Heart left ventricle (tissue), 16 donors: Measurements from ENCODE around the gene MCF2L. TPM values are rescaled to one million over a fixed set of nuclear protein-coding genes. Genes with fewer than 3 reads are reported as not detected.

Experiments used
- ATAC-seq, 4 donors: fragments of 200-7000 bp; cut with Tn5 transposase; one replicate each; pipeline ENCODE4 v1.9.1; 2020 to 2022; ENCODE audit warnings: moderate library complexity in 4 of 4, mild to moderate bottlenecking in 3 of 4, moderate number of reproducible peaks in 1 of 4
- DNase-seq, 5 donors: peaks; one replicate each; pipeline ENCODE4 v3.0.0-alpha.2; 2020
- H3K27ac ChIP-seq, 12 donors: fragments of 200-600 bp; sonication (generic) in 4 of 12; one replicate each; pipeline versions ENCODE4 v1.5.0 to v1.8.0; 2016 to 2022; ENCODE audit warnings: mild to moderate bottlenecking in 2 of 12
- H3K27me3 ChIP-seq, 9 donors: fragments of 200-600 bp; sonication (generic) in 2 of 9; one replicate each; pipeline versions ENCODE4 v1.5.1 to v1.8.0; 2016 to 2022; ENCODE audit warnings: mild to moderate bottlenecking in 3 of 9
- H3K36me3 ChIP-seq, 9 donors: fragments of 200-600 bp; sonication (generic) in 2 of 9; one replicate each; pipeline versions ENCODE4 v1.5.0 to v1.8.0; 2018 to 2022; ENCODE audit warnings: mild to moderate bottlenecking in 2 of 9
- H3K4me1 ChIP-seq, 12 donors: fragments of 200-600 bp; sonication (generic) in 4 of 12; one replicate each; pipeline versions ENCODE4 v1.5.0 to v1.8.0; 2016 to 2022; ENCODE audit warnings: mild to moderate bottlenecking in 3 of 12
- H3K4me3 ChIP-seq, 12 donors: fragments of 200-600 bp; sonication (generic) in 4 of 12; one replicate each; pipeline versions ENCODE4 v1.5.0 to v1.8.0; 2017 to 2022; ENCODE audit warnings: mild to moderate bottlenecking in 9 of 12, moderate library complexity in 4 of 12
- H3K9me3 ChIP-seq, 12 donors: fragments of 200-600 bp; sonication (generic) in 4 of 12; one replicate each; pipeline versions ENCODE4 v1.5.0 to v1.8.0; 2016 to 2022; ENCODE audit warnings: mild to moderate bottlenecking in 1 of 12
- POLR2A ChIP-seq, 2 donors: fragments of 450-650 bp; IDR thresholded peaks; one replicate each; pipeline ENCODE4 v1.6.1; 2017; ENCODE audit warnings: antibody characterized with exemption in 2 of 2, mild to moderate bottlenecking in 2 of 2, moderate library complexity in 2 of 2
- WGBS, 4 donors: extraction: QIAGEN DNeasy Blood & Tissue Kit in 2 of 4; methylation state at CpG; one replicate each; pipeline versions ENCODE4 v1.1.5 to v1.1.7; 2013 to 2018; 5-methylcytosine and 5-hydroxymethylcytosine counted together
- intact Hi-C, 10 donors: fragments of 100-400 bp; cut with DNase I; formaldehyde crosslinking; loops; one replicate each; pipeline versions ENCODE4 v1.11.1 to v1.14.2; 2022
- polyA plus RNA-seq, 2 donors: library from polyadenylated mRNA; stranded (reverse); fragments of 200-250 nt; gene quantifications; one replicate each; pipeline ENCODE4 v1.2.3, GENCODE V29; 2013
- total RNA-seq, 9 donors: library from RNA; depleted of rRNA in 2 of 9; stranded (reverse); fragments of >200 nt in 2 of 9; fragmentation: NEBNext Ultra II Directional in 3 of 9; extraction: Animal tissue kit (Norgen Biotek cat#: 25700) in 3 of 9; gene quantifications; one replicate each; pipeline versions ENCODE4 v1.1.0 to v1.2.4, GENCODE V29; 2016 to 2023
- TF ChIP-seq, protein P1 (sequence below), 12 donors: fragments of 200-600 bp; sonication (generic) in 4 of 12; IDR thresholded peaks; one replicate each; pipeline versions ENCODE4 v1.5.0 to v1.8.0; 2018 to 2022; ENCODE audit warnings: antibody characterized with exemption in 12 of 12, mild to moderate bottlenecking in 5 of 12
- donor health status: ischemic (EF 13 %, LVEDD 7.1; RV severe dilation, severe dysfunction).
- donor health status: healthy with polysubstance abuse.
- donor health status: DM: no; HTN: yes; CAD: no.
- donor health status: DM: no; HTN: no; CAD: no.
- donor health status: ischemic (EF 25% LVEDD 6.9; RV normal size, moderate dysfunction).
- donor health status: ischemic (EF 25% LVEDD 5.7; RV mildly dilated, moderate dysfunction).
- donor health status: healthy.
- donor health status: DM: yes; HTN: yes; CAD: no.
- donor health status: ischemic (EF 35%, LVEDD 5.7; RV mildly dilated, moderate dysfunction).
- donor health status: nonischemic (EF 11% LVEDD 7.7; RV severe dilation, severe dysfunction).
- donor health status: DM: yes; HTN: yes; CAD: no.
- donor health status: PGD.
- donor health status: ischemic (EF 29% LVEDD 5.4; RV normal size, mild dysfunction).
- donor health status: nonischemic (EF 23%, LVEDD 6.1; RV moderate dilation, normal function).

The MCF2L gene
- total and polyA plus RNA-seq, 11 donors, result 26.0 to 61.0 (median 42.7) TPM

DNA sequence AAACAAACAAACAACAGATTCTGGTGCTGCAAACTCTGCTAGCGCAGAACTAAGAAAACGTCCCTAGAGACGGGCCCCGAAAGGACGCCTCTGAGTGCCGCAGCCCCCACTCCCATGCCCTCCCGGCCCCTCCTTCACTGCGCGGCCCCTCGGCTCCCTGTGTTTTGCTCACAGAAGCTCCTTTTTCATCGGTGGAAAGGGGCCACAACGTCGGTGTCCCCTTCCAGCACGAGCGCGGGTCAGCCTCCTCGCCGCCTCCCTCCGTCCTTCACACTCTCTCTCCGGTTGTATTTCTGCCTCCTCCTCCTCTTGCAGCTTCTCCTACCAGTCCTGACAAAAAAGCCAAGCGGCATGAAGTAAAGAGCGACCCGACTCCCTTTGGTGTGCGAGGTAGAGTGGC, 121.8 kb downstream of the MCF2L start:
- Histone ChIP-seq H3K9me3 (no peaks in the 10 kb centered on the region), H3K4me1 (no peaks in the 10 kb centered on the region), H3K36me3 (peaks cover 0 to 59% (median 30%) of the 10 kb centered on the region in 9 donors), H3K4me3 (no peak overlapping the region), H3K27ac (no peak overlapping the region), H3K27me3 (no peaks in the 10 kb centered on the region)
- no peak for ATAC-seq
- WGBS, 4 donors, result 91 to 93% (median 92%) methylated on average over 24 of the region's 24 CpGs
- no peak for TF ChIP-seq POLR2A (IDR thresholded peaks at IDR 0.05)
- TF ChIP-seq, protein P1, sequence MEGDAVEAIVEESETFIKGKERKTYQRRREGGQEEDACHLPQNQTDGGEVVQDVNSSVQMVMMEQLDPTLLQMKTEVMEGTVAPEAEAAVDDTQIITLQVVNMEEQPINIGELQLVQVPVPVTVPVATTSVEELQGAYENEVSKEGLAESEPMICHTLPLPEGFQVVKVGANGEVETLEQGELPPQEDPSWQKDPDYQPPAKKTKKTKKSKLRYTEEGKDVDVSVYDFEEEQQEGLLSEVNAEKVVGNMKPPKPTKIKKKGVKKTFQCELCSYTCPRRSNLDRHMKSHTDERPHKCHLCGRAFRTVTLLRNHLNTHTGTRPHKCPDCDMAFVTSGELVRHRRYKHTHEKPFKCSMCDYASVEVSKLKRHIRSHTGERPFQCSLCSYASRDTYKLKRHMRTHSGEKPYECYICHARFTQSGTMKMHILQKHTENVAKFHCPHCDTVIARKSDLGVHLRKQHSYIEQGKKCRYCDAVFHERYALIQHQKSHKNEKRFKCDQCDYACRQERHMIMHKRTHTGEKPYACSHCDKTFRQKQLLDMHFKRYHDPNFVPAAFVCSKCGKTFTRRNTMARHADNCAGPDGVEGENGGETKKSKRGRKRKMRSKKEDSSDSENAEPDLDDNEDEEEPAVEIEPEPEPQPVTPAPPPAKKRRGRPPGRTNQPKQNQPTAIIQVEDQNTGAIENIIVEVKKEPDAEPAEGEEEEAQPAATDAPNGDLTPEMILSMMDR (IDR thresholded peaks at IDR 0.05), result no peak
- intact Hi-C loops, result no loop called here
- peak in 2 of 5 donors; percentile 10 to 61 for DNase-seq

DNA sequence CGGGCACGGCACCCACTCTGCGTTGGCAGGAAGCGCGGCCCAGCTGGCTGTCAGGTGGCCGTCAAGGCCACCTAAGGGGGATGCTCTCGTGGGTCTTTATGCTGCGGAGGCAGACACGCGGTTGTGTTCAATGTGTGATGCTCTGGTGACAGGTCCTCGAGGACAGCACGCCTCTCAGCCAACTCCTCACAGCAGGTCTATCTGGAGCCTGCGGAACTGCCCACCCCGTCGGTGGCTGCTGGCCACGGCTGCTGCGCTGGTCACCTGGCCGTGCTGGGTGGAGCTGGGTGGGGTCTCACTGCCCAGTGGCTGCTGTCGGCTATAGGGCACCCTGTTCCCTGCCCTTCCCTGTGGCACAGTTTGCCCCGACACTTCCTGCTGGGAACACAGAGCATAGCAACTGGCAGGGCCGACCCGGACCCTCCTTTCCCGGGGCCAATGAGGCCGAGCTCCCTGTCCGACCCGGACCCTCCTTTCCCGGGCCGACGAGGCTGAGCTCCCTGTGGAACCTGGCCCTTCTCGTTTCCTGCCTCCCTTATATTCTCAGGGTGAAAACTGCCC, 122.3 kb downstream of the MCF2L start:
- no peaks in the 10 kb centered on the region for H3K27me3 ChIP-seq
- TF ChIP-seq POLR2A (IDR thresholded peaks at IDR 0.05), result no peak
- TF ChIP-seq, protein P1 (IDR thresholded peaks at IDR 0.05), result no peak
- H3K4me3 ChIP-seq, result no peak overlapping the region
- H3K9me3 ChIP-seq, result no peaks in the 10 kb centered on the region
- ATAC-seq (no peak), DNase-seq (peak in 3 of 5 donors; percentile 10 to 58 (median 20))
- WGBS, 4 donors, result 87 to 89% (median 87%) methylated on average over 17 to 30 of the region's 30 CpGs
- peaks cover 0 to 59% (median 31%) of the 10 kb centered on the region in 9 donors for H3K36me3 ChIP-seq
- H3K27ac ChIP-seq, result no peak overlapping the region
- H3K4me1 ChIP-seq, result no peaks in the 10 kb centered on the region
- intact Hi-C loops, result no loop called here

DNA sequence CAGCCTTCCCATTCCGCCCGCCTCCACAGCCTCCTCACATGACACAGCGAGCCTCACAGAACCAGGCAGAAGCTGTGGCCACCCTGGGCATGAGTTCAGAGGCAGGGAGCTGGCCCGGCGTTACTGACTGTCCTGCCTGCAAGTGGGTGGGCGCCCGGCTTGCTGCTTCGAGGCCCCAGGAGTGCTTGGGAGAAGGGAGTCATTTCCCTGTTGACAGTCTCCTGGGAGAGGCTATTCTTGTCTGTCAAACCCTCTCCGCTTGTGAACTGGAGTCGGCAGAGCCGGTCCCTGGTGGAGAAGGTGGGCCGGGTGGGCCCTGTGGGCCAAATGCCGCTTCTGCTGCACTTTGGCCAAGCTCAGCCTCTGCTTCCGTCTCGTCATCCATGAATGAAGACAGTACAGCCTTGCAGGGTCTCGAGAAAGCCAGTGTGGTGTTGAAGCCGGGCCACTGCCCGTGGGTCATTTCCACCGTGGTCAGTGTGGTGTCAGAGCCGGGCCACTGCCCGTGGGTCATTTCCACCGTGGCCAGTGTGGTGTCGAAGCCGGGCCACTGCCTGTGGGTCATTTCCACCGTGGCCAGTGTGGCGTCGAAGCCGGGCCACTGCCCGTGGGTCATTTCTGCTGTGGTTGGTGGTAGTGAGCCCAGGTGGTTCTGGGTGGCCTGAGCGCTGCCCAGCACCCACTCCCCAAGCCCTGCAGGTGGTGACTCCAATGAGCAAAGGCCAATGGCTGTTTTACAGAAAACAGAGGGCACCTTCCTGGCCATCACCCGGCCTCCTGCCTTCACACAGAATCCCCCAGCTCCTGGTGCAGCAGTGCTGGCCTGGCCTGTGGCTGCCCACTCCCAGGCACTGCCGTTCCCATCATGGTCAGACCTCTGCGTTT, 123.1 kb downstream of the MCF2L start:
- H3K36me3 ChIP-seq, result peaks cover 0 to 59% (median 25%) of the 10 kb centered on the region in 9 donors
- peak in 1 of 4 donors; percentile 6 for ATAC-seq
- TF ChIP-seq, protein P1 (IDR thresholded peaks at IDR 0.05), result no peak
- TF ChIP-seq POLR2A (IDR thresholded peaks at IDR 0.05), result no peak
- no peaks in the 10 kb centered on the region for H3K4me1 ChIP-seq
- intact Hi-C loops, result no loop called here
- H3K27ac ChIP-seq, result no peak overlapping the region
- 86 to 90% (median 89%) methylated on average over 25 to 33 of the region's 33 CpGs for WGBS, 4 donors
- H3K4me3 ChIP-seq, result no peak overlapping the region
- H3K27me3 ChIP-seq, result no peaks in the 10 kb centered on the region
- peak in 3 of 5 donors; percentile 15 to 50 (median 18) for DNase-seq
- no peaks in the 10 kb centered on the region for H3K9me3 ChIP-seq
